ENCODE measurements around the gene MLST8.

MLST8 gene

DNA sequence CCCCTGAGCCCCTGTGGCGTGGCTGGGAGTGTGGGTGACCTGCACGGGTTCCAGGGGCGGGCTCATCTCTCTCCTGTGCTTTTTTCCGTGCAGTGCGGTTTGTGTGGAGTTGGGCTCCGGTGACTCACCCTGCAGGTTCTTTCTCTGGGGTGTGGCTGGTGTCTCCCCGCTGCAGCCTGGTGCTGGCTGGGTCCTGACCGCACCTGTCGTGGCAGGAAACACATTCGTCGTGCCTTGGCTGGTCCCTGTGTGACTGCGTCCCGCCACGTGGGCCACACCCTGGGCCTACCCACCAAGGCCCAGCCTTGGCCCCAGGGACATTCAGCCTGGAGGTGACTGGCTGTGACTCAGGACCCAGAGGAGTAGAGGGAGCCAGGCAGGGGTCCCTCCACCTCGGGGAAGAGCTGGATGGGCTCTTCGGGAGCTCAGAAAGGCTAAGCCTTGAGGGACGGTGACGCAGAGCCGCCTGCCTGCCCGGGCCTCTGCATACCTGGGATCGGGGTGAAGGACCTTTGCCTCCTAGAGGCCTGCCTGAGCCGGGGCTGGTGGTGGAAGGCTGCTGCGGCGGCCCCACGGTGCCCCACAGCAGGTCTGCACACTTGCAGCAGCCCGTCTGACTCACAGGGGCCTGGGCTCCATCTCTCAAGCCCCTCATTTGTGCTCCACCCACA is 41.9 kb upstream of the MLST8 start:
- H3K36me3 ChIP-seq (ENCODE audit: insufficient read depth, low read length): peaks cover 29% of the 10 kb centered on the region
- H3K4me3 ChIP-seq (ENCODE audit: low read length): no peak overlapping the region
- WGBS: 96% methylated on average over 26 of the region's 26 CpGs
- H3K27ac ChIP-seq (ENCODE audit: low read depth, low read length): no peak overlapping the region
- H3K9ac ChIP-seq (ENCODE audit: low read depth, low read length): no peak overlapping the region
- H3K27me3 ChIP-seq (ENCODE audit: insufficient read depth, low read length): no peaks in the 10 kb centered on the region
- H3K4me1 ChIP-seq (ENCODE audit: insufficient read depth, low read length): peaks cover 13% of the 10 kb centered on the region; the same call in 1 of the 2 replicates
- no peaks in the 10 kb centered on the region for H3K9me3 ChIP-seq (ENCODE audit: insufficient read depth, low read depth, low read length)

DNA sequence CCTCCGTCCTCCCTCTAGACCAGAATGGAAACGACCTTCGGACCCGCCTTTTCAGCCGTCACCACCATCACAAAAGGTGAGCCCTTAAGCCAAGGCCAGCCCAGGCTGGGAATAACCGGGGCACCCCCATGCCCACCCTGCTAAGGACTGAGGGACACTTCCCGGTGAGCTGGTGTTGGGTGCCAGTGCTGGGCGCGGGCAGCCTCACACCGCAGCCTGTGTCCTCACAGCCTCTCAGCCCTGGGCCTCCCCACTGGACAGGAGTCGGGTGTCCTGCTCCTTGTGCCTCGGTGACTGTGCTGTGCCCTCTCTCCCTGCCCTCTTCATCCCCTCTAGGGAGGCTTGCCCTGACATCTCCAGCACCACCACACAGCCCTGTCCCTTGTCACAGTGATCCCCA is 39.4 kb upstream of the MLST8 start:
- no peaks in the 10 kb centered on the region for H3K9me3 ChIP-seq (ENCODE audit: insufficient read depth, low read depth, low read length)
- H3K9ac ChIP-seq (ENCODE audit: low read depth, low read length): no peak overlapping the region
- H3K27ac ChIP-seq (ENCODE audit: low read depth, low read length): no peak overlapping the region
- WGBS: 97% methylated on average over 12 of the region's 12 CpGs
- H3K27me3 ChIP-seq (ENCODE audit: insufficient read depth, low read length): no peaks in the 10 kb centered on the region
- H3K4me1 ChIP-seq (ENCODE audit: insufficient read depth, low read length): no peaks in the 10 kb centered on the region
- H3K4me3 ChIP-seq (ENCODE audit: low read length): no peak overlapping the region
- peaks cover 34% of the 10 kb centered on the region for H3K36me3 ChIP-seq (ENCODE audit: insufficient read depth, low read length)

DNA sequence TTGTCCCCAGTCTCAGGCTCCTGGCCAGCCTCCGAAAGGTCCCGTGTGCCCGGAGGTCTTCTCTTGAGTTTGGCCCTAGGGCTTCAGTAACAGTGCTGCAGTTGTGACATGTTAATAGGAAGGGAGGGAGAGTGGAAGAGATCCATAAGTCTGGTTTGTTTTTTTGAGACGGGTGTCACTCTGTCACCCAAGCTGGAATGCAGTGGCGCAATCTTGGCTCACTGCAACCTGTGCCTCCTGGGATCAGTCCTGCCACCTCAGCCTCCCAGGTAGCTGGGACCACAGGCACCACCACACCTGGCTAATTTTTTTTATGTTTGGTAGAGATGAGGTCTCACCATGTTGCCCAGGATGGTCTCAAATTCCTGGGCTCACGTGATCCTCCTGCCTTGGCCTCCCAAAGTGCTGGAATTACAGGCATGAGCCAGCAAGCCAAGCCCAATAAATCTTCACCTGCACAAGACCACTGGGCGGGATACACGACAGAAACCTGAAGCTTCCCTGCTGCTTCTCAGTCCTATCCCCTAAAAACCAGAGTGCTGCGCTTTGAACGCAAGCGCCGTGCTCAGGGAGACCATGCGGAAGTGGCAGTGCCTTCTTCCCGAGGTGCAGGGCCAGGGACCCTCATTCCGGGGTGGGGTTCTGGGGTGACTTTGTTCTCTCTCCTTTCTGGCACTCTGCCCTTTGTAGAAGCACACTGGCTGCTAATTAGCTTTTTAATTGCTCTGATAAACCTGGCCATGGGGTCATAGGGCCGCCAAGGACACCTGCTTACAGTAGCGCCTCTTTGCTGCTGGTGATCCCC is 38.8 kb upstream of the MLST8 start:
- no peaks in the 10 kb centered on the region for H3K4me1 ChIP-seq (ENCODE audit: insufficient read depth, low read length)
- H3K36me3 ChIP-seq (ENCODE audit: insufficient read depth, low read length): peaks cover 37% of the 10 kb centered on the region
- WGBS: 96% methylated on average over 17 of the region's 17 CpGs
- H3K27ac ChIP-seq (ENCODE audit: low read depth, low read length): no peak overlapping the region
- H3K4me3 ChIP-seq (ENCODE audit: low read length): no peak overlapping the region
- no peaks in the 10 kb centered on the region for H3K27me3 ChIP-seq (ENCODE audit: insufficient read depth, low read length)
- H3K9me3 ChIP-seq (ENCODE audit: insufficient read depth, low read depth, low read length): no peaks in the 10 kb centered on the region
- H3K9ac ChIP-seq (ENCODE audit: low read depth, low read length): no peak overlapping the region

DNA sequence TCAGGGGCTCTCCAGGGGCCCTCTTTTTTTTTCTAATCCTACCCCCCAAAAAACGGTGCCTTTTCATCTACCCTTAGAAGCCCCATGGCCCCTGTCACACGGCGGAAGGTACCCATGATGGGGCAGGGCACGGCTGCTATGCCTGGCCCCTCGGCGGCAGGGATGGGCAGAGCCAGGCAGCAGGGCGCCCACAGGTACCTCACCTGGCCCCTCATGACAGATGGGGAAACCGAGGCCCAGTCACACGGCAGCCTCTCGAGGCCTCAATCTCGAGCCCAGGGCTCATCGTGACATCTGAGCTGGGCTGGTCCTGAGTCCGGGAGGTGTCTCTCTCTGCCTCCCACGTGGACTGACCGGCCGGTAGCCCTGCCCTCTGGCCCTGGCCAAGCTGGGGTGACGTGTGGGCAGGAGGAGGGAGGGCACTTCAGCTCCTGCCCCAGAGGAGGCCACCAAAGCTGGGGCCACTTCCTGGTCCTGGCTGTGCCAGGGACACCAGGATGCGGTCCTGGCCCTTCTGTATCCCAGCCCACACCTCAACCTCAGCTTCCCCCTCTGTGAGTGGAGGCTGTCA is 38.1 kb upstream of the MLST8 start:
- H3K4me1 ChIP-seq (ENCODE audit: insufficient read depth, low read length): no peaks in the 10 kb centered on the region
- no peak overlapping the region for H3K4me3 ChIP-seq (ENCODE audit: low read length)
- no peaks in the 10 kb centered on the region for H3K27me3 ChIP-seq (ENCODE audit: insufficient read depth, low read length)
- no peak overlapping the region for H3K9ac ChIP-seq (ENCODE audit: low read depth, low read length)
- no peaks in the 10 kb centered on the region for H3K9me3 ChIP-seq (ENCODE audit: insufficient read depth, low read depth, low read length)
- 95% methylated on average over 18 of the region's 18 CpGs for WGBS
- peaks cover 44% of the 10 kb centered on the region for H3K36me3 ChIP-seq (ENCODE audit: insufficient read depth, low read length)
- no peak overlapping the region for H3K27ac ChIP-seq (ENCODE audit: low read depth, low read length)

DNA sequence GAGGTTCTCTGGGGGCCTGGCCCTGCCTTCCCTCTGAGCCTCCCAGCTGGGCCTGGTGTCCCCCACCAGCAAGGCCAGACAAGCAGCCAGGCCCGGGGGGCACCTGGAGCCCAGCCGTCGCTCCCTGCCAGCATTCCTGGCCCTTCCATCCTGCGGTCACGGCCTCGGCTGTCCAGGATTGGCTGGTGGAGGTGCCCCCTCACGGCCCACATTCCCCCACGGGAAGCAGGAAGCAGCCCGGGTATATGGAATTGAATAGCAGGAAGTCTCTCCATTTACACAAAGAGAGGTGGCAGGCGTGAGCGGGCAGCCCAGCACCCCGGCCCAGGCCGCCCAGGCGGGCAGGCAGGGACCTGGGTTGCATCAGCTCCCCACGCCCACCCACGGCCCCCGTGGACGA is 35.2 kb upstream of the MLST8 start:
- Histone ChIP-seq H3K4me1 (ENCODE audit: insufficient read depth, low read length) (no peaks in the 10 kb centered on the region), H3K27ac (ENCODE audit: low read depth, low read length) (no peak overlapping the region), H3K9ac (ENCODE audit: low read depth, low read length) (no peak overlapping the region), H3K27me3 (ENCODE audit: insufficient read depth, low read length) (no peaks in the 10 kb centered on the region), H3K9me3 (ENCODE audit: insufficient read depth, low read depth, low read length) (no peaks in the 10 kb centered on the region), H3K36me3 (ENCODE audit: insufficient read depth, low read length) (peaks cover 65% of the 10 kb centered on the region), H3K4me3 (ENCODE audit: low read length) (no peak overlapping the region)
- 97% methylated on average over 18 of the region's 18 CpGs for WGBS

DNA sequence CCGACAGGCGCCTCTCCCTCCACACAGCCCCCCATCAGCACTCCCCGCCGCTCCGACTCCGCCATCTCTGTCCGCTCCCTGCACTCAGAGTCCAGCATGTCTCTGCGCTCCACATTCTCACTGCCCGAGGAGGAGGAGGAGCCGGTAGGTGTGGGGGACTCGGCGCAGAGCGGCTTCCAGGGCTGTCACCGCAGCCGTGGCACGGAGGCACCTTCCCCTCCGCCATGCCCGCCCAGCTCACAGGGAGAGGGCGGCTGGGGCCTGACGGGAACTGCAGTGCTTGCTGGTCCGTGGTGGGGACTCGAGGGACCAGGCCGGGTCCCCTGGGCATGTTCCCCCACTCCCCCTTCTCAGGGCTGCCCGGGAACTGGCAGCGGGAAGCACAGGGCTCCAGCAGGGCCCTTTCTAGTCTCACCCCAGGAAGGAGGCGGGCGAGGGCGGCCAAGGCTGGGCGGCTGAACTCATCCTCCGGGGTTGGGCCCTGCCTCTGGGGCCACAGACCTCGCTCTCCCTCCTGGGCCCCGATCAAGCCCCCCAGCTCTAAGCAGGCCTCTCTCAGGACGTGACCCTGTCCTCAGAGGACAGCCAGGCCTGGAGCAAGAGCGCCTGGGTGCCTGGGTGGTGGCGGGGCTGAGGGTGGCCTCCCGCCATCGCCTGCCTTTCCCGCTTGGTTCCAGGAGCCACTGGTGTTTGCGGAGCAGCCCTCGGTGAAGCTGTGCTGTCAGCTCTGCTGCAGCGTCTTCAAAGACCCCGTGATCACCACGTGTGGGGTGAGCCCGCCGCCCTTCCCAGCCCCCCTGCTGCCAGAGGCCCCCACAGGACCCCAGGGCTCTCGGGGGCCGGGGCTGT is 34.4 kb upstream of the MLST8 start:
- H3K9ac ChIP-seq (ENCODE audit: low read depth, low read length): no peak overlapping the region
- 95% methylated on average over 47 of the region's 47 CpGs for WGBS
- no peaks in the 10 kb centered on the region for H3K4me1 ChIP-seq (ENCODE audit: insufficient read depth, low read length)
- H3K9me3 ChIP-seq (ENCODE audit: insufficient read depth, low read depth, low read length): no peaks in the 10 kb centered on the region
- no peak overlapping the region for H3K4me3 ChIP-seq (ENCODE audit: low read length)
- H3K36me3 ChIP-seq (ENCODE audit: insufficient read depth, low read length): peaks cover 68% of the 10 kb centered on the region
- H3K27me3 ChIP-seq (ENCODE audit: insufficient read depth, low read length): no peaks in the 10 kb centered on the region
- H3K27ac ChIP-seq (ENCODE audit: low read depth, low read length): no peak overlapping the region

DNA sequence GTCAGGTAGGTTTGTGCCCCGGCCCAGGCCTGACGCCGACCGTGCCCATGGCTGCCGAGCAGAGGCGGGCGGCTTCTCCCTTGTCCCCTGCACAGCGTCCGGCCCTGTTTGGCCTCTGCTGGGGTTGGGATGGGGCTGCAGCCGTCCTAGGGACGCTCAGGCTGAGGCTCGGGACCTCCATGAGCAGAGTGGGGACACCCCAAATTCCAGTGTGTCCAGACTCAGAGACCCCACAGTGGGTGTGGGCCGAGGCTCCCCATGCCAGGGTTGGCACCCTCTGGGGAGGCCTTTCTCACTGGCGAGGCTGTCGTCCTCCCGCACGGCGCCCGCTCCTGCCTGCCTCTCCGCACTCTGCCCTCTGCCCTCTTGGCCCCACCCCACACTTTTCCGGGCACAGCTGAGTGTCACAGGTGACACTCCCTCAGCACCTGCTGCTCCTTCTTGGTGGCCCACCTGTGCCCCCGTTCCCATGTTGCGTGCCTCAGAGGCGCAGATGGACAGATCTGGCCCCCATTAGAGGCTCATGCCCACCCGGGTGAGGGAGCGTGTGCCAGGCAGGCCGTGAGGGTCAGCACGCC is 33.6 kb upstream of the MLST8 start:
- H3K27me3 ChIP-seq (ENCODE audit: insufficient read depth, low read length): no peaks in the 10 kb centered on the region
- no peak overlapping the region for H3K4me3 ChIP-seq (ENCODE audit: low read length)
- no peaks in the 10 kb centered on the region for H3K4me1 ChIP-seq (ENCODE audit: insufficient read depth, low read length)
- WGBS: 96% methylated on average over 28 of the region's 28 CpGs
- no peak overlapping the region for H3K27ac ChIP-seq (ENCODE audit: low read depth, low read length)
- H3K36me3 ChIP-seq (ENCODE audit: insufficient read depth, low read length): peaks cover 67% of the 10 kb centered on the region
- H3K9ac ChIP-seq (ENCODE audit: low read depth, low read length): no peak overlapping the region
- H3K9me3 ChIP-seq (ENCODE audit: insufficient read depth, low read depth, low read length): no peaks in the 10 kb centered on the region

DNA sequence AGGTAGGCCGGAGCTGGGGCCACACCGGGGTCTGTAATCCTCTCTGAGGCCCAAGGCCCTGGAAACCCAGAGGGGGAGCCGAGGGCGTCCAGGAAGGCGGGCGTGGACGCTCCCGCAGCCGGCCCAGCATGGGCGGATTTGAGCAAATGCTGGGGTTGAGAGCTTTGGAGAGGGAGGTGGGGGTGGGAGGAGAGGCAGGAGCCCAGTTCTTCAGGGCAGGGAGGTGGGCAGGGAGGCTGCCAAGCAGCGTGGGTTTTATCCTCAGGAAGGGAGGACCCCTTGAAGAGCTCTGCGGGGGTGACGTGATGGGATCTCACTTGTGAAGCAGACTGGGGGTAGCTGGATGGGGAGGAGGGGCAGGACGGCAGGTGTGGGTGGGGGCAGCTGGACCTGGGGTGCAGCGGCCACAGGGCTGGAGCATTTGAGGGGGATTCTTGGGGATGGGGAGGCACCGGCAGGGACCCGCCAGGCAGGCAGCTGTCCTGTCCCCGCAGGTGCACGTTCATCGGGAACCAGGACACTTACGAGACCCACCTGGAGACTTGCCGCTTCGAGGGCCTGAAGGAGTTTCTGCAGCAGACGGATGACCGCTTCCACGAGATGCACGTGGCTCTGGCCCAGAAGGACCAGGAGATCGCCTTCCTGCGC is 32.4 kb upstream of the MLST8 start:
- Histone ChIP-seq H3K4me3 (ENCODE audit: low read length) (no peak overlapping the region), H3K27ac (ENCODE audit: low read depth, low read length) (no peak overlapping the region), H3K9ac (ENCODE audit: low read depth, low read length) (no peak overlapping the region), H3K36me3 (ENCODE audit: insufficient read depth, low read length) (peaks cover 65% of the 10 kb centered on the region), H3K9me3 (ENCODE audit: insufficient read depth, low read depth, low read length) (no peaks in the 10 kb centered on the region), H3K27me3 (ENCODE audit: insufficient read depth, low read length) (no peaks in the 10 kb centered on the region), H3K4me1 (ENCODE audit: insufficient read depth, low read length) (no peaks in the 10 kb centered on the region)
- 96% methylated on average over 29 of the region's 29 CpGs for WGBS

DNA sequence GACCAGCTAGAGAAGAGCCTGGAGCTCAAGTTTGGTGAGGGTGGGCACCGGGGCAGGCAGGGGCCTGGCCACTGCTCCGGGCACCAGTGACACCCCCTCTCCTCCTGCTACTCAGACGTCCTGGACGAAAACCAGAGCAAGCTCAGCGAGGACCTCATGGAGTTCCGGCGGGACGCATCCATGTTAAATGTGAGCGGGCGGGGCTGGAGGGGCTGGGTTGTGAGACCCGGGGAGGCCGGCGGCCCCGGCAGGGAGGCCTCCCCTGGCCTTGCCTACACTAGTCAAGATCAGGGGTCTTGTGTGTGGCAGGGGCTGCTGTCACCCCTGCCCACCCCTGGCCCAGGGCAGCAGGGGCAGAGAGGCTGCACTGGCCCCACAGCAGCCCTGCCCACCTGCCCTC is 31.9 kb upstream of the MLST8 start:
- H3K36me3 ChIP-seq (ENCODE audit: insufficient read depth, low read length): peaks cover 59% of the 10 kb centered on the region
- WGBS: 97% methylated on average over 14 of the region's 14 CpGs

DNA sequence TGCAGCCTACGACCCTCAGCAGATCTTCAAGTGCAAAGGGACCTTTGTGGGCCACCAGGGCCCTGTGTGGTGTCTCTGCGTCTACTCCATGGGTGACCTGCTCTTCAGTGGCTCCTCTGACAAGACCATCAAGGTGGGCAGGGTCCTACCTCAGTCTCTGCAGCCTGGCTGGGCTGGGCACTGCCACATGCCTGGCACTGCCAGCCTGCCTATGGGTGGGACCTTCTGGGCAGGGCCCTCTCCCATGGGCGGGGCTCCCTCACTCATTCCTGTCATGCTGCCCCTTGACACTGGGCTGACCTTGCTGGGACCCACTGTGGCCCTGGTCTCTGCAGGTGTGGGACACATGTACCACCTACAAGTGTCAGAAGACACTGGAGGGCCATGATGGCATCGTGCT is 31.3 kb upstream of the MLST8 start:
- H3K9me3 ChIP-seq (ENCODE audit: insufficient read depth, low read depth, low read length): no peaks in the 10 kb centered on the region
- no peak overlapping the region for H3K4me3 ChIP-seq (ENCODE audit: low read length)
- 92% methylated on average over 4 of the region's 4 CpGs for WGBS
- H3K27me3 ChIP-seq (ENCODE audit: insufficient read depth, low read length): no peaks in the 10 kb centered on the region
- H3K36me3 ChIP-seq (ENCODE audit: insufficient read depth, low read length): peaks cover 59% of the 10 kb centered on the region
- no peak overlapping the region for H3K9ac ChIP-seq (ENCODE audit: low read depth, low read length)
- no peak overlapping the region for H3K27ac ChIP-seq (ENCODE audit: low read depth, low read length)
- H3K4me1 ChIP-seq (ENCODE audit: insufficient read depth, low read length): no peaks in the 10 kb centered on the region

More for the DNA sequence above, 31.9 kb upstream of the MLST8 start:
- no peaks in the 10 kb centered on the region for H3K9me3 ChIP-seq (ENCODE audit: insufficient read depth, low read depth, low read length)
- H3K9ac ChIP-seq (ENCODE audit: low read depth, low read length): no peak overlapping the region
- H3K4me3 ChIP-seq (ENCODE audit: low read length): no peak overlapping the region
- H3K27ac ChIP-seq (ENCODE audit: low read depth, low read length): no peak overlapping the region
- H3K27me3 ChIP-seq (ENCODE audit: insufficient read depth, low read length): no peaks in the 10 kb centered on the region
- no peaks in the 10 kb centered on the region for H3K4me1 ChIP-seq (ENCODE audit: insufficient read depth, low read length)
